ENCODE data around the gene CORO7.

The CORO7 gene

DNA sequence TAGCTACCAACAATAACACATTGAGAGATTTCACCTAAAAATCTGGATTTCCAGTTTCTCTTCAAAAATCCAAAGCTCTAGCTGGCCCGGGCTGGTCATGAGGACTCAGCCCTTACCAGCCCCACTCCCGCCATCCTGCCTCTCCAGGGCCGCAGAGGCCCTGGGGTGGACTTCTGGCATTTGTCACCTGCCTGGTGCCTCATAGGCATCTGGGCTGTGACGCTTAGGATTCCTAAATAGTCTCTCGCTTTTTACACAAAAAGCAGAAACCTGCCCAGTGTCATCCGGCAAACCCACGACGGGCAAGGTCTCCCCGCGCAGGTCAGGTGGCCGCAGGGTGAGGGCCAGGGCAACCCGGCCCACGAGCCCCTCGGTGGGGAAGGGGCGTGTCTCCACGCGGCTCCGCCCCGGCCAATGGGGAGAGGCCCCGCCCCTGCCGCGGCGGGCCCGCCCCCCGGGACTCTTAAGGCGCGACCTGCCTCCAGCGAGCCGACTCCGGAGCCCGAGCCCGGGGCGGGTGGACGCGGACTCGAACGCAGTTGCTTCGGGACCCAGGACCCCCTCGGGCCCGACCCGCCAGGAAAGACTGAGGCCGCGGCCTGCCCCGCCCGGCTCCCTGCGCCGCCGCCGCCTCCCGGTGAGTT, 44.9 kb downstream of the CORO7 start, which contains the start of gene VASN:
VASN (plus strand) TSS at position 492 of the 644 bp plus-strand sequence. CDS start 9,030 bp downstream, outside the sequence.
- Histone ChIP-seq H3K79me2 (ENCODE audit: insufficient read depth, low read length) (no peaks in the 10 kb centered on the region), H4K20me1 (ENCODE audit: insufficient read depth, low read length) (peaks cover 47% of the 10 kb centered on the region), H3K27me3 (ENCODE audit: insufficient read depth, low read length, poor library complexity) (no peaks in the 10 kb centered on the region), H3K4me3 (ENCODE audit: low read depth in 1 of 2, low read length in 2 of 2) (no peak within 1 kb of the TSS), H3K4me2 (ENCODE audit: insufficient read depth, low read length) (no peak within 1 kb of the TSS), H3K4me1 (ENCODE audit: insufficient read depth, low read length) (no peaks in the 10 kb centered on the region), H3K9ac (ENCODE audit: low read depth, low read length) (no peak within 1 kb of the TSS), H2AFZ (ENCODE audit: low read depth, low read length) (no peak within 1 kb of the TSS), H3K9me3 (ENCODE audit: insufficient read depth, low read length, severe bottlenecking) (no peaks in the 10 kb centered on the region), H3K36me3 (ENCODE audit: insufficient read depth, low read length) (peaks cover 14% of the 10 kb centered on the region), H3K27ac (ENCODE audit: low read length) (no peak within 1 kb of the TSS)
- no peak for DNase-seq
- ATAC-seq (ENCODE audit: insufficient read depth, low read depth) = no peak
- no peak for TF ChIP-seq EZH2 (IDR thresholded peaks at IDR 0.05; ENCODE audit: borderline replicate concordance, low read depth, low read length, severe bottlenecking)
- TF ChIP-seq, protein P1, sequence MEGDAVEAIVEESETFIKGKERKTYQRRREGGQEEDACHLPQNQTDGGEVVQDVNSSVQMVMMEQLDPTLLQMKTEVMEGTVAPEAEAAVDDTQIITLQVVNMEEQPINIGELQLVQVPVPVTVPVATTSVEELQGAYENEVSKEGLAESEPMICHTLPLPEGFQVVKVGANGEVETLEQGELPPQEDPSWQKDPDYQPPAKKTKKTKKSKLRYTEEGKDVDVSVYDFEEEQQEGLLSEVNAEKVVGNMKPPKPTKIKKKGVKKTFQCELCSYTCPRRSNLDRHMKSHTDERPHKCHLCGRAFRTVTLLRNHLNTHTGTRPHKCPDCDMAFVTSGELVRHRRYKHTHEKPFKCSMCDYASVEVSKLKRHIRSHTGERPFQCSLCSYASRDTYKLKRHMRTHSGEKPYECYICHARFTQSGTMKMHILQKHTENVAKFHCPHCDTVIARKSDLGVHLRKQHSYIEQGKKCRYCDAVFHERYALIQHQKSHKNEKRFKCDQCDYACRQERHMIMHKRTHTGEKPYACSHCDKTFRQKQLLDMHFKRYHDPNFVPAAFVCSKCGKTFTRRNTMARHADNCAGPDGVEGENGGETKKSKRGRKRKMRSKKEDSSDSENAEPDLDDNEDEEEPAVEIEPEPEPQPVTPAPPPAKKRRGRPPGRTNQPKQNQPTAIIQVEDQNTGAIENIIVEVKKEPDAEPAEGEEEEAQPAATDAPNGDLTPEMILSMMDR (IDR thresholded peaks at IDR 0.05; ENCODE audit: borderline replicate concordance, extremely low read depth, low read length, poor library complexity, severe bottlenecking) = no peak

DNA sequence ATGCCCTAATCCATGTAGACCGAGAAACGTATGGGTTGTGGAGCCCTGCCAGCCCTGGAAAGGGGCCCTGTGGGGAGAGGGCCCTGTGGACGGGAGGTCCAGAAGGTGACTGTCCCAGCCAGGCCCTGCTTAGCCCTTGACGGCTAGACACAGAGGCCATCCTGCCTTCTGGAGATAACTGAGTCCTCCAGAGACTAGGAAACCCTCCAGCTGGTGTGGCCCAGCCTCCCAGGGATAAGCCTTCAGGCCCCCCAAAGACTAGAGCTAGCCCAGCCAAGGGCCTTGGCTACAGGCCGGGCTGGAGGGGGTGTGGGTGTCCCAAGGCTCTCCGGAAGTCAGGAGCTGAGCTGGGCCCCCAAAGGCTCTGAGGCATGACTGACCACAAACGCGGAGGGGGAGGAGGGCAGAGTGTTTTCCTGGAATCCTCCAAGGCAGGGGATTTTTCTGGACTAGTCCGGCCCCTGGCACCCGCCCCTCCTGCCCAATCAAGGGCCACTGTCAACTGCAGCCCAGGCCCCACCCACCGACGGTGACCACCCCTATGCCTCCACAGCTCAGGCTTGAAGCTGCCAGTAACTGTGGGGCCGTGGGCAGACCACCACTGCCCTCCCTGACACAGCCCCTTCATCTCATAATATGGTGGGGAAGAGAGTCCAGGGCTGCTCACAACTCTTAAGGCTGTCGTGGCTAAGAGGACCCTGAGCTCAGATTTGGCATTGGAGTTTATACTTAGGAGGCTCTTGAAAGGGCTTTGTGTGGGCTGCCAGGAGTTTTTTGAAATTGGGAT, 45.6 kb downstream of the CORO7 start:
- Histone ChIP-seq H3K4me1 (ENCODE audit: insufficient read depth, low read length) (no peaks in the 10 kb centered on the region), H4K20me1 (ENCODE audit: insufficient read depth, low read length) (peaks cover 47% of the 10 kb centered on the region), H3K9ac (ENCODE audit: low read depth, low read length) (no peak overlapping the region), H3K9me3 (ENCODE audit: insufficient read depth, low read length, severe bottlenecking) (no peaks in the 10 kb centered on the region), H3K27ac (ENCODE audit: low read length) (no peak overlapping the region), H3K36me3 (ENCODE audit: insufficient read depth, low read length) (peaks cover 16% of the 10 kb centered on the region), H3K4me2 (ENCODE audit: insufficient read depth, low read length) (no peak overlapping the region), H3K4me3 (ENCODE audit: low read depth in 1 of 2, low read length in 2 of 2) (no peak overlapping the region), H3K79me2 (ENCODE audit: insufficient read depth, low read length) (no peaks in the 10 kb centered on the region), H3K27me3 (ENCODE audit: insufficient read depth, low read length, poor library complexity) (no peaks in the 10 kb centered on the region), H2AFZ (ENCODE audit: low read depth, low read length) (no peak overlapping the region)
- ATAC-seq (ENCODE audit: insufficient read depth, low read depth) (no peak), DNase-seq (no peak)
- TF ChIP-seq EZH2 (IDR thresholded peaks at IDR 0.05; ENCODE audit: borderline replicate concordance, low read depth, low read length, severe bottlenecking) = no peak
- TF ChIP-seq, protein P1 (IDR thresholded peaks at IDR 0.05; ENCODE audit: borderline replicate concordance, extremely low read depth, low read length, poor library complexity, severe bottlenecking) = no peak

DNA sequence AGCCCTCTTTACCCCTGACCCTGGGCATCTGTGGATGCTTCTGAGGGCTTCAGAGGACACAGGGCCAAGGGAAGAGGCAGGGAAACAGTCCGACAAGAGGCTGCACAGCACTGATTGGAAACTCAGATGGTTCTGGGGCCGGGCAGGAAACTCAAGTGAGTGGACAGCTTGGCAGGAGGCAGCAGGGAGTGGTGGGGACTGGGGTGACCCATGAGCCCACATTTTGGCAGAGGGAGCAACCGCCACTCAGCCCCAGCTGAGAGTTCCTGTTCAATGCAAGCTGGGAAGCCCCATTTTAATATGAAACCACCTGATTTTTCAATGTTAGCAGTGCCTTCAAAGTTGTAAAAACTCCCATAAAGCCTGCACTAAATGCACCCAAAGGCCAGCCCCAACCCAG, 46.2 kb downstream of the CORO7 start:
- no peaks in the 10 kb centered on the region for H3K27me3 ChIP-seq (ENCODE audit: insufficient read depth, low read length, poor library complexity)
- peaks cover 22% of the 10 kb centered on the region for H3K36me3 ChIP-seq (ENCODE audit: insufficient read depth, low read length)
- no peak overlapping the region for H3K9ac ChIP-seq (ENCODE audit: low read depth, low read length)
- no peak overlapping the region for H3K4me3 ChIP-seq (ENCODE audit: low read depth in 1 of 2, low read length in 2 of 2)
- no peak for TF ChIP-seq EZH2 (IDR thresholded peaks at IDR 0.05; ENCODE audit: borderline replicate concordance, low read depth, low read length, severe bottlenecking)
- TF ChIP-seq, protein P1 (IDR thresholded peaks at IDR 0.05; ENCODE audit: borderline replicate concordance, extremely low read depth, low read length, poor library complexity, severe bottlenecking) = no peak
- peaks cover 46% of the 10 kb centered on the region for H4K20me1 ChIP-seq (ENCODE audit: insufficient read depth, low read length)
- no peak overlapping the region for H3K27ac ChIP-seq (ENCODE audit: low read length)
- H3K9me3 ChIP-seq (ENCODE audit: insufficient read depth, low read length, severe bottlenecking) = no peaks in the 10 kb centered on the region
- H3K4me1 ChIP-seq (ENCODE audit: insufficient read depth, low read length) = no peaks in the 10 kb centered on the region
- DNase-seq (no peak), ATAC-seq (ENCODE audit: insufficient read depth, low read depth) (no peak)
- H2AFZ ChIP-seq (ENCODE audit: low read depth, low read length) = no peak overlapping the region
- H3K4me2 ChIP-seq (ENCODE audit: insufficient read depth, low read length) = no peak overlapping the region
- H3K79me2 ChIP-seq (ENCODE audit: insufficient read depth, low read length) = no peaks in the 10 kb centered on the region
